OCI-LY1 (cell line): Measurements from ENCODE around the gene LIMS1.

Experiments
- H2AFZ ChIP-seq: fragments of 200-600 bp; sonication (generic), shearing (Covaris generic); 2 replicates; pipeline ENCODE4 v1.6.0; 2014; ENCODE audit warnings: antibody characterized with exemption, mild to moderate bottlenecking, low read length
- H3F3A ChIP-seq: fragments of 200-600 bp; sonication (generic), shearing (Covaris generic); 2 replicates; pipeline ENCODE4 v1.6.0; 2014; ENCODE audit warnings: mild to moderate bottlenecking, antibody characterized with exemption, low read length, moderate library complexity; ENCODE audit not compliant: insufficient read depth
- H3K27ac ChIP-seq: fragments of 200-600 bp; sonication (generic); 2 replicates; pipeline ENCODE4 v1.5.1; 2014; ENCODE audit warnings: low read length, mixed run types, mild to moderate bottlenecking, low read depth; ENCODE audit not compliant: poor library complexity, severe bottlenecking
- H3K27me3 ChIP-seq: fragments of 200-600 bp; sonication (generic); 2 replicates; pipeline ENCODE4 v1.6.0; 2014; ENCODE audit warnings: antibody characterized with exemption, mild to moderate bottlenecking, low read length, moderate library complexity; ENCODE audit not compliant: insufficient read depth
- H3K36me3 ChIP-seq: fragments of 200-600 bp; sonication (generic); 2 replicates; pipeline ENCODE4 v1.6.1; 2014; ENCODE audit warnings: mild to moderate bottlenecking, antibody characterized with exemption, low read length, moderate library complexity, mixed read lengths; ENCODE audit not compliant: insufficient read depth
- H3K4me1 ChIP-seq: fragments of 200-600 bp; sonication (generic); 2 replicates; pipeline ENCODE4 v1.5.1; 2014; ENCODE audit warnings: mild to moderate bottlenecking, low read length, moderate library complexity; ENCODE audit not compliant: insufficient read depth, severe bottlenecking
- H3K4me2 ChIP-seq: fragments of 200-600 bp; sonication (generic), shearing (Covaris generic); 2 replicates; pipeline ENCODE4 v1.6.1; 2014; ENCODE audit warnings: low read length
- H3K4me3 ChIP-seq: fragments of 200-600 bp; sonication (generic); 2 replicates; pipeline ENCODE4 v1.5.1; 2014; ENCODE audit warnings: low read length, low read depth, mild to moderate bottlenecking, mixed read lengths; ENCODE audit not compliant: poor library complexity, severe bottlenecking
- H3K79me2 ChIP-seq: fragments of 200-600 bp; shearing (Covaris generic); 2 replicates; pipeline ENCODE4 v1.6.1; 2016; ENCODE audit warnings: mixed run types, low read length, mixed read lengths; ENCODE audit not compliant: insufficient read depth
- H3K9ac ChIP-seq: fragments of 200-600 bp; sonication (generic), shearing (Covaris generic); 2 replicates; pipeline ENCODE4 v1.6.1; 2014; ENCODE audit warnings: mild to moderate bottlenecking, low read length, mixed read lengths
- H3K9me2 ChIP-seq: fragments of 200-600 bp; sonication (generic), shearing (Covaris generic); 2 replicates; pipeline ENCODE4 v1.6.1; 2014; ENCODE audit warnings: low read depth, mild to moderate bottlenecking, low read length, mixed read lengths
- H3K9me3 ChIP-seq: fragments of 200-600 bp; shearing (Covaris generic); 2 replicates; pipeline ENCODE4 v1.6.1; 2014; ENCODE audit warnings: low read length, mixed read lengths
- H4K20me1 ChIP-seq: fragments of 200-600 bp; sonication (generic), shearing (Covaris generic); 2 replicates; pipeline ENCODE4 v1.6.0; 2016; ENCODE audit warnings: mild to moderate bottlenecking, low read length; ENCODE audit not compliant: insufficient read depth
- CTCF ChIP-seq: fragments of 200-600 bp; sonication (generic), shearing (Covaris generic); IDR thresholded peaks from 2 replicates; pipeline ENCODE4 v1.5.1; 2017; ENCODE audit warnings: mild to moderate bottlenecking, antibody characterized with exemption, low read length, moderate library complexity, mixed read lengths
- EZH2 ChIP-seq: fragments of 200-600 bp; sonication (generic), shearing (Covaris generic); IDR thresholded peaks from 2 replicates; pipeline ENCODE4 v1.8.0; 2017; ENCODE audit warnings: borderline replicate concordance, mixed run types, mild to moderate bottlenecking, antibody characterized with exemption, low read length, moderate library complexity, mixed read lengths

Gene LIMS1

GRCh38 chr2:108560241-108560811 lies 26.1 kb downstream of the LIMS1 start:
- TF ChIP-seq EZH2: no peak
- TF ChIP-seq CTCF: no peak
- H3K4me2 ChIP-seq: no peak overlapping the region
- no peaks in the 10 kb centered on the region for H3K79me2 ChIP-seq

GRCh38 chr2:108560895-108561530 lies 26.7 kb downstream of the LIMS1 start:
- no peak overlapping the region for H3K27ac ChIP-seq
- H2AFZ ChIP-seq: no peak overlapping the region
- no peak overlapping the region for H3K4me2 ChIP-seq
- H3K4me3 ChIP-seq: no peak overlapping the region
- no peak for TF ChIP-seq EZH2
- TF ChIP-seq CTCF: no peak
- H3K9ac ChIP-seq: no peak overlapping the region
- H3K9me2 ChIP-seq: no peaks in the 10 kb centered on the region
- peaks cover 5% of the 10 kb centered on the region for H3K4me1 ChIP-seq
- H3K9me3 ChIP-seq: no peaks in the 10 kb centered on the region
- H3K36me3 ChIP-seq: no peaks in the 10 kb centered on the region
- no peaks in the 10 kb centered on the region for H3F3A ChIP-seq
- 0 out of 2 replicates have a peak, but pooled peaks cover 2% of the 10 kb centered on the region for H4K20me1 ChIP-seq
- no peaks in the 10 kb centered on the region for H3K27me3 ChIP-seq
- H3K79me2 ChIP-seq: no peaks in the 10 kb centered on the region

More at GRCh38 chr2:108560241-108560811, 26.1 kb downstream of the LIMS1 start:
- Histone ChIP-seq H4K20me1 (0 out of 2 replicates have a peak, but pooled peaks cover 2% of the 10 kb centered on the region), H2AFZ (no peak overlapping the region), H3K4me3 (no peak overlapping the region), H3F3A (no peaks in the 10 kb centered on the region), H3K36me3 (no peaks in the 10 kb centered on the region), H3K27ac (no peak overlapping the region), H3K9me2 (no peaks in the 10 kb centered on the region), H3K27me3 (no peaks in the 10 kb centered on the region), H3K4me1 (peaks cover under 1% of the 10 kb centered on the region), H3K9ac (no peak overlapping the region), H3K9me3 (no peaks in the 10 kb centered on the region)

GRCh38 chr2:108562274-108562673 lies 28.0 kb downstream of the LIMS1 start:
- TF ChIP-seq EZH2: no peak
- no peak for TF ChIP-seq CTCF
- Histone ChIP-seq H3K27me3 (no peaks in the 10 kb centered on the region), H3K4me2 (no peak overlapping the region), H3K9ac (no peak overlapping the region), H3K9me2 (no peaks in the 10 kb centered on the region), H3K27ac (no peak overlapping the region), H3K4me3 (no peak overlapping the region), H3K4me1 (peaks cover 5% of the 10 kb centered on the region), H3K9me3 (no peaks in the 10 kb centered on the region), H3K79me2 (no peaks in the 10 kb centered on the region), H4K20me1 (no peaks in the 10 kb centered on the region), H3K36me3 (no peaks in the 10 kb centered on the region), H2AFZ (no peak overlapping the region), H3F3A (no peaks in the 10 kb centered on the region)
